GM12878 (cell line): ENCODE measurements around the gene RALBP1. TPM values are rescaled to one million over a fixed set of nuclear protein-coding genes. Genes with fewer than 3 reads are reported as not detected.

ENCODE experiments used
- ATAC-seq: fragments of 200-7000 bp; cut with Tn5 transposase; 3 replicates; pipeline ENCODE4 v1.9.1; 2020; ENCODE audit warnings: mild to moderate bottlenecking, moderate library complexity
- BruUV-seq: library from RNA; stranded (reverse); fragments of 400-500 nt; replicated peaks from 2 replicates; lab custom pipeline; 2021; lab: Mats Ljungman, UMichigan
- CTCF ChIA-PET: fragments of 300-600 bp; sonication (Branson Sonifier 250); formaldehyde crosslinking; extraction: SDS; loops from one replicate; lab custom pipeline; 2021; ENCODE audit warnings: inconsistent platforms; lab: Yijun Ruan, JAX
- POLR2A ChIA-PET: fragments of 350-600 bp; formaldehyde crosslinking; extraction: SDS; loops from one replicate; lab custom pipeline; 2021; ENCODE audit warnings: inconsistent platforms; lab: Charles Lee
- RAD21 ChIA-PET: fragments of 300-600 bp; sonication (Branson Sonifier 250); formaldehyde crosslinking; loops from one replicate; lab custom pipeline; 2023; ENCODE audit warnings: antibody characterized with exemption; ENCODE audit not compliant: unreplicated experiment; lab: Charles Lee
- SMC1A ChIA-PET: fragments of 300-600 bp; sonication (Branson Sonifier 250); formaldehyde crosslinking; loops from one replicate; lab custom pipeline; 2023; ENCODE audit not compliant: unreplicated experiment, uncharacterized antibody; lab: Charles Lee
- DNase-seq: peaks from one replicate; pipeline ENCODE4 v3.0.0-alpha.2; 2011; ENCODE audit warnings: low read depth, low spot score
- FAIRE-seq: peaks from 3 replicates; lab custom pipeline; 2011; peaks lifted over from hg19 to GRCh38; lab: Jason Lieb, UNC
- H2AFZ ChIP-seq: 2 replicates; pipeline ENCODE4 v1.6.0; 2011; ENCODE audit warnings: low read depth, low read length, control low read depth; ENCODE audit not compliant: control insufficient read depth
- H3K27ac ChIP-seq: 2 replicates; pipeline ENCODE4 v1.5.1; 2011; ENCODE audit warnings: control low read depth; ENCODE audit not compliant: control insufficient read depth, insufficient read depth
- H3K27me3 ChIP-seq, 2 experiments: replicated peaks in 1 of 2; 2 replicates each; pipeline versions ENCODE4 v1.6.0 to v1.6.1; 2011; ENCODE audit warnings: low read length in 1 of 2; ENCODE audit not compliant: control insufficient read depth in 2 of 2, insufficient read depth in 2 of 2
- H3K36me3 ChIP-seq, 2 experiments: 2 replicates each; pipeline ENCODE4 v1.5.1; 2011; ENCODE audit warnings: low read length in 1 of 2; ENCODE audit not compliant: control insufficient read depth in 2 of 2, insufficient read depth in 2 of 2
- H3K4me1 ChIP-seq: 2 replicates; pipeline ENCODE4 v1.6.1; 2011; ENCODE audit warnings: mild to moderate bottlenecking, low read length, moderate library complexity, mixed read lengths; ENCODE audit not compliant: control insufficient read depth, insufficient read depth
- H3K4me2 ChIP-seq: 2 replicates; pipeline ENCODE4 v1.6.0; 2011; ENCODE audit warnings: control low read depth; ENCODE audit not compliant: control insufficient read depth, insufficient read depth
- H3K4me3 ChIP-seq: fragments of 200-600 bp; sonication (generic); 2 replicates; pipeline ENCODE4 v1.5.1; 2016
- H3K79me2 ChIP-seq: 2 replicates; pipeline ENCODE4 v1.6.0; 2011; ENCODE audit warnings: low read length; ENCODE audit not compliant: control insufficient read depth, insufficient read depth
- H3K9ac ChIP-seq: 2 replicates; pipeline ENCODE4 v1.8.0; 2011; ENCODE audit warnings: low read length, control low read depth, mixed read lengths; ENCODE audit not compliant: control insufficient read depth, insufficient read depth
- H3K9me3 ChIP-seq: replicated peaks from 3 replicates; pipeline ENCODE4 v1.5.1; 2011; ENCODE audit warnings: mild to moderate bottlenecking, low read length; ENCODE audit not compliant: control insufficient read depth, insufficient read depth
- H4K20me1 ChIP-seq: 2 replicates; pipeline ENCODE4 v1.6.0; 2011; ENCODE audit not compliant: control insufficient read depth, insufficient read depth
- ATF7 ChIP-seq: fragments of 450-650 bp; IDR thresholded peaks from 2 replicates; pipeline ENCODE4 v1.6.1; 2016; ENCODE audit warnings: low read depth, mild to moderate bottlenecking
- BACH1 ChIP-seq: fragments of 450-650 bp; IDR thresholded peaks from 2 replicates; pipeline ENCODE4 v1.6.1; 2017; ENCODE audit warnings: mild to moderate bottlenecking, borderline replicate concordance
- EZH2 ChIP-seq: IDR thresholded peaks from 2 replicates; pipeline ENCODE4 v1.6.1; 2012; ENCODE audit warnings: low read depth, mild to moderate bottlenecking, control low read depth, inconsistent platforms, low read length, borderline replicate concordance; ENCODE audit not compliant: control insufficient read depth
- GATAD2B ChIP-seq: fragments of 450-650 bp; conservative IDR thresholded peaks from 2 replicates; pipeline ENCODE4 v1.6.1; 2017; ENCODE audit warnings: low read depth, mild to moderate bottlenecking, moderate library complexity
- KAT2A ChIP-seq: conservative IDR thresholded peaks from 2 replicates; pipeline ENCODE4 v1.6.1; 2011; ENCODE audit warnings: low read depth, low read length; ENCODE audit not compliant: control insufficient read depth
- LARP7 ChIP-seq: fragments of 450-650 bp; IDR thresholded peaks from 2 replicates; pipeline ENCODE4 v1.6.1; 2017; ENCODE audit warnings: mild to moderate bottlenecking
- NFXL1 ChIP-seq: fragments of 450-650 bp; IDR thresholded peaks from 2 replicates; pipeline ENCODE4 v1.6.1; 2017; ENCODE audit warnings: antibody characterized with exemption, mild to moderate bottlenecking, borderline replicate concordance
- PAX8 ChIP-seq: fragments of 450-650 bp; IDR thresholded peaks from 2 replicates; pipeline ENCODE4 v1.6.1; 2017; ENCODE audit warnings: mild to moderate bottlenecking, moderate library complexity
- POLR2AphosphoS5 ChIP-seq: IDR thresholded peaks from 2 replicates; pipeline ENCODE4 v1.6.1; 2011; ENCODE audit warnings: mild to moderate bottlenecking, low read length, inconsistent platforms
- RCOR1 ChIP-seq: conservative IDR thresholded peaks from 2 replicates; pipeline ENCODE4 v1.6.1; 2012; ENCODE audit warnings: low read depth, low read length, improper control_type of control experiment
- SMARCA5 ChIP-seq: fragments of 450-650 bp; IDR thresholded peaks from 2 replicates; pipeline ENCODE4 v1.6.1; 2017; ENCODE audit warnings: mild to moderate bottlenecking
- SP1 ChIP-seq: IDR thresholded peaks from one replicate; pipeline ENCODE4 v1.6.1; 2011; ENCODE audit warnings: low read depth, low read length
- SREBF1 ChIP-seq: IDR thresholded peaks from 2 replicates; pipeline ENCODE4 v1.6.1; 2012; ENCODE audit warnings: mild to moderate bottlenecking, low read length
- ZSCAN29 ChIP-seq: fragments of 450-650 bp; IDR thresholded peaks from 2 replicates; pipeline ENCODE4 v1.6.1; 2017; ENCODE audit warnings: mild to moderate bottlenecking, moderate library complexity
- ZZZ3 ChIP-seq: IDR thresholded peaks from 2 replicates; pipeline ENCODE4 v1.6.1; 2011; ENCODE audit warnings: low read depth; ENCODE audit not compliant: control insufficient read depth, insufficient read length
- in situ Hi-C: fragments of 300-500 bp; cut with MboI; formaldehyde crosslinking; loops from 9 replicates; pipeline ENCODE4 v1.14.3; 2018; ENCODE audit warnings: mixed read lengths
- intact Hi-C: fragments of 100-400 bp; cut with micrococcal nuclease; formaldehyde crosslinking; loops from one replicate; pipeline ENCODE4 v1.14.2; 2022; ENCODE audit not compliant: unreplicated experiment
- polyA plus RNA-seq, 11 experiments: library from polyadenylated mRNA; depleted of rRNA in 4 of 11; unstranded in 6 of 11; stranded (reverse) in 5 of 11; fragments of >200 nt; fragmentation: Nextera tagmentation in 4 of 11; fragmentation: Illumina TruSeq in 1 of 11; extraction: Ambion mirVana in 4 of 11; extraction: Trizol in 1 of 11; gene quantifications; 1 replicate in 1 of 11; 2 replicates in 10 of 11; pipeline versions ENCODE4 v1.2.1 to v1.2.3, GENCODE V29; 2011 to 2016; ENCODE audit warnings: inconsistent platforms in 2 of 11, missing spikeins in 2 of 11, low read depth in 1 of 11
- total RNA-seq, 4 experiments: library from RNA; depleted of rRNA in 3 of 4; stranded (reverse); fragments of >200 nt in 3 of 4; fragmentation: Illumina TruSeq in 1 of 4; extraction: Trizol in 1 of 4; gene quantifications; 2 replicates each; pipeline versions ENCODE4 v1.2.1 to v1.2.3, GENCODE V29; 2013 to 2021
- TF ChIP-seq, protein P1 (sequence below): IDR thresholded peaks from 2 replicates; pipeline ENCODE4 v1.6.1; 2011; ENCODE audit warnings: borderline replicate concordance, low read depth, mild to moderate bottlenecking, moderate library complexity, low read length; ENCODE audit not compliant: insufficient read depth, poor library complexity, severe bottlenecking
- TF ChIP-seq, protein P2 (sequence below): fragments of 450-650 bp; IDR thresholded peaks from 2 replicates; pipeline ENCODE4 v1.6.1; 2017; ENCODE audit warnings: low read depth, mild to moderate bottlenecking, moderate library complexity

Gene RALBP1
- total and polyA plus RNA-seq, 10 of the 15 experiments (the other 5 are each of a cell fraction or from before 2014, with no cell fraction given): 11.2 to 46.9 (median 41.8) TPM

DNA sequence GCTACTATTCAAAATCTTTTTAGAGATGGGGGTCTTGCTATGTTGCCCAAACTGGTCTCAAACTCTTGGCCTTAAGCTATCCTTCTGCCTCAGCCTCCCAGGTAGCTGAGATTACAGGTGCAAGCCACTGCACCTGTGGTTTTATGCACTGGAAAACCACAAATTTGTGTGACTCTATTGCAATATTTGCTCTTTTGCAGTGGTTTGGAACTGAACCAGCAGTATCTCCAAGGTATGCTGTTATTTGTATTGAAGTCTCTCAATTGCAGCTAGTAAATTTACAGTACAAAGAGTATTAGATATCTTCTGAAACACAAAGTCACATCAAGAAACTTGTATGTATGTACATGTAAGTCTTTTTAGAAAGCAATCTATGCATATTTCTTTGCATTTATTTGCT, 92.9 kb downstream of the RALBP1 start:
- H3K27ac ChIP-seq: no peak overlapping the region
- no TSS peak for BruUV-seq
- in situ Hi-C loops (no loop called here), intact Hi-C loops (no loop called here)
- no peak overlapping the region for H3K9ac ChIP-seq
- H3K79me2 ChIP-seq: no peaks in the 10 kb centered on the region
- no peaks in the 10 kb centered on the region for H3K27me3 ChIP-seq
- H3K9me3 ChIP-seq: no peaks in the 10 kb centered on the region
- peaks cover 0 to 14% of the 10 kb centered on the region in 2 experiments; a peak in 2 of 4 replicates for H3K36me3 ChIP-seq
- no peak overlapping the region for H3K4me2 ChIP-seq
- ChIA-PET CTCF (no interaction called here), POLR2A (no interaction called here), RAD21 (no interaction called here), SMC1A (interaction anchor here (1.1 to 1.3 kb wide), 2 partner anchors 35 to 105 kb away, joined by 3 read pairs; no protein-coding TSS in a partner anchor)
- FAIRE-seq: no peak
- no peak overlapping the region for H2AFZ ChIP-seq
- no peaks in the 10 kb centered on the region for H4K20me1 ChIP-seq
- ATAC-seq: no peak
- no peak for TF ChIP-seq SREBF1
- no peak for TF ChIP-seq LARP7
- no peak for TF ChIP-seq ZSCAN29
- TF ChIP-seq NFXL1: no peak
- TF ChIP-seq EZH2: no peak
- no peak for TF ChIP-seq BACH1
- TF ChIP-seq, protein P1, sequence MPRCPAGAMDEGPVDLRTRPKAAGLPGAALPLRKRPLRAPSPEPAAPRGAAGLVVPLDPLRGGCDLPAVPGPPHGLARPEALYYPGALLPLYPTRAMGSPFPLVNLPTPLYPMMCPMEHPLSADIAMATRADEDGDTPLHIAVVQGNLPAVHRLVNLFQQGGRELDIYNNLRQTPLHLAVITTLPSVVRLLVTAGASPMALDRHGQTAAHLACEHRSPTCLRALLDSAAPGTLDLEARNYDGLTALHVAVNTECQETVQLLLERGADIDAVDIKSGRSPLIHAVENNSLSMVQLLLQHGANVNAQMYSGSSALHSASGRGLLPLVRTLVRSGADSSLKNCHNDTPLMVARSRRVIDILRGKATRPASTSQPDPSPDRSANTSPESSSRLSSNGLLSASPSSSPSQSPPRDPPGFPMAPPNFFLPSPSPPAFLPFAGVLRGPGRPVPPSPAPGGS: no peak
- TF ChIP-seq, protein P2, sequence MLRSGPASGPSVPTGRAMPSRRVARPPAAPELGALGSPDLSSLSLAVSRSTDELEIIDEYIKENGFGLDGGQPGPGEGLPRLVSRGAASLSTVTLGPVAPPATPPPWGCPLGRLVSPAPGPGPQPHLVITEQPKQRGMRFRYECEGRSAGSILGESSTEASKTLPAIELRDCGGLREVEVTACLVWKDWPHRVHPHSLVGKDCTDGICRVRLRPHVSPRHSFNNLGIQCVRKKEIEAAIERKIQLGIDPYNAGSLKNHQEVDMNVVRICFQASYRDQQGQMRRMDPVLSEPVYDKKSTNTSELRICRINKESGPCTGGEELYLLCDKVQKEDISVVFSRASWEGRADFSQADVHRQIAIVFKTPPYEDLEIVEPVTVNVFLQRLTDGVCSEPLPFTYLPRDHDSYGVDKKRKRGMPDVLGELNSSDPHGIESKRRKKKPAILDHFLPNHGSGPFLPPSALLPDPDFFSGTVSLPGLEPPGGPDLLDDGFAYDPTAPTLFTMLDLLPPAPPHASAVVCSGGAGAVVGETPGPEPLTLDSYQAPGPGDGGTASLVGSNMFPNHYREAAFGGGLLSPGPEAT: no peak
- no peak for TF ChIP-seq SP1
- TF ChIP-seq POLR2AphosphoS5: no peak
- TF ChIP-seq SMARCA5: no peak
- TF ChIP-seq KAT2A: no peak
- TF ChIP-seq ZZZ3: no peak
- TF ChIP-seq PAX8: no peak
- TF ChIP-seq GATAD2B: no peak
- TF ChIP-seq RCOR1: no peak
- TF ChIP-seq ATF7: no peak
- H3K4me3 ChIP-seq: no peak overlapping the region
- no peak for DNase-seq
- H3K4me1 ChIP-seq: no peaks in the 10 kb centered on the region
